NCI-H446 treated with DMSO at 0.1 percent for 48 hours (cell line): Measurements from ENCODE around the gene AGBL4.

ENCODE experiments used
- DNase-seq: peaks from one replicate; lab custom pipeline; 2025; lab: John Stamatoyannopoulos, UW

Gene AGBL4

DNA sequence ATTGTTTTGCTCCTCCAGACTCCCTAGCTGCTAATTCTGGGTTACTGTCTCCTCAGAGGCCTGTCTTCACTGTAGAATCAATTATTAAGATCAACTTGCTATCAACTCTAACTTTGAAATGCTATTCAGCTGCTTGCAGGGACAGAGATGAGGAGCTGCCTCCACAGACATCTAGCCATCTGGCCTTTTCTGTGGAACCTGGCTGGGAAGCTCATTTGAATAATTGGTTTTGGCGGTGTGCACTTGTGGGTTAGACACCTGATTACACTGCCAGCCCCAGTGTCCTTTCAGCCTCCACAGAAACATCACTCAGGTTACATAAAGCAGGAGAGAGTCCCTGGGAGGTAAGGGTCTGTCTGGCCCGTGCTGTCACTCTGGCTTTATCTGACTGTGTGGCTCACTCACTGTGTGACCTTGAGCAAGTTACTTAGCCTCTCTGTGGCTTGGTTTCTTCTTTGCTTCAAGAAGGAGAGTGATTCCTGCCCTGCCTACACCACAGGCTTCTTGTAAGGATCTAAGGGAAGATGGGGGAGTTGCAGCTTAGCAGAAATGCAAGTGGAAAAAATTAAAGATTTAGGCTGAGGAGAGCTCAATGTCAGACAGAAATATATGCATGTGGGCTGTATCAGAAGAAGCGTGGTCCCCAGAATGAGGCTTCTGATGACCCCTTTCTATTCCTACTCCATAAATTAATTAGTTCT lies 1378.7 kb downstream of the AGBL4 start:
- DNase-seq = no peak

DNA sequence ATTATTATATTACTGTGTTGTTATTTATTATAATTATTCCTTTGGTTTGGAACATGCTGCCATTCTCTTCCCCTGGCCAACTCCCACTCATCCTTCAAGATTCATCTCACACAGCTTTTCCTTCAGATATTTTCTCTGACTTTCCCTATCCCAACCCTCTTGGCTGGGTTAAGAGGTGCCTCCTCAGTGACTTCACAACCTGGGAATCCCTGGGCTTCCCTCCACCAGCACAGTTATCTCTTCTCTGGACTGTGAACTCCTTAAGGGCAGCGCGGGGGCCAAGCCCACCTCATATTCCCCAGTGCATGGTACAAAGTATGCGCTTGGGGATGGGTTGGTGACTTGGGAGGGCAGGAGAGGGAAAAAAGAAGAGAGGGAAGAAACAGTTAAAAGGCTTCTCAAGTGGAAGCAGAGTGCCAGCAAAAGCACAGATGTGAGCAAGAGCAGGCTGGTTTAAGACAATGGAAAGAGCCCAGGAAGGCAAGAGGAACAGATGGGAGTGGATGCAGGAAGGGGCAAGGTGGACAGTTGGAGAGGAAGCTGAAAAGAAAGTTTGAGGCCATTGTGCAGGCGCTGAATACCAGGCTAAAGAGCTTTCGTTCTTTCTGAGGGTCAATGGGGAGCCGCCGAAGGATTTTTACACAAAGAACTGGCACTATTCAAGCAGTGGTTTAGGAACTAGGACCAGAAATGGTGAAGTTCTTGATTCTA lies 1379.4 kb downstream of the AGBL4 start:
- DNase-seq = no peak

GRCh38 chr1:48643193-48643592 lies 1380.6 kb downstream of the AGBL4 start:
- DNase-seq = no peak

DNA sequence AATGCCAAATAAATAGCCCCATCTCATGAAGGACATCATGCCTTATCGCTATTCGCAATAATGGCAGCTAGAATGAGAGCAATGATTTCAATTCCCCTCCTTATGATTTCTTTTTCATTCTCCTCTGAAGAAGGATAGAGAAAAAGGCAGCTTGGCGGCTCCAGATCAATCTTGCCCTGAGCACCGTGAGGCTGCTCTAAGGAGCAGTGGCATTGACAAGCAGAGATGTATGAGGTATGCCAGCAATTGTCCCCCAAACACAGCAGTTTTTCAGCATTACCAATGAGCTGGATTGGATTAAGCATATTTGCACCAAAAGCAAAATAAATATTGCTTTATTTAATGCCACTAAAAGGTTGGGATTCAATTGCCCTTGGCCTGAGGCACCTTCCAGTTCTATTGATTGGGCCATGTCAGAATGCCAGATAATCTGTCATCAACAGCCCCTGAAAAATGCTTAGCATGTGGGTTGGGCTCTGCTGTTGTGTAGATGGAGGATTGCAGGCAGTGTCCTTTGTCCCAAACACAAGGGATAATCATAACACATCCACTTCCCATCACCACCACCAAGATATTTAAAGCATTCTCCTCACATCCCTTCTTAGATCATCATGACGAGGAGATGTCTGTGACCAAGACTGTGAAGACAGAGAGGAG lies 1382.8 kb downstream of the AGBL4 start:
- no peak for DNase-seq

DNA sequence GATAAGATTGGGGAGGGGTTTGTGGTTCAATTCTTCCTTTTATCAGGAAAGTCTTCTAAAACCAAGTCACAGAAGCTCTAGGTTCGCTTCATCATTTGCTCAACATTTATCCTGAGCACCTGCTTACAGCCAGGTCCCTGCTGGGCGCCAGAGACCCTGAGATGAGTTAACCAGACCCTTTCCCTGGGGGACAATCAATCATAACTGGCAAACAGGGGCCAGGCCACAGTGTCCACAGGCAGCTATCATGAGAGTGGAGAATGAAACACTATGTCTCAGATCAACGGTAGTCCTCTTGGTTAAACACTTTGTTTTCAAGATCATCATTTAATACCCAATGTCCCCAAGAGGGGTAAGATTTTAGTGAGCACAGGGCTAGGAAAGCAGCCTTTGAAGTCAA lies 1393.9 kb downstream of the AGBL4 start:
- no peak for DNase-seq

- DNase-seq = no peak
Observed at GRCh38 chr1:48627486-48627885, 1396.3 kb downstream of the AGBL4 start.

DNA sequence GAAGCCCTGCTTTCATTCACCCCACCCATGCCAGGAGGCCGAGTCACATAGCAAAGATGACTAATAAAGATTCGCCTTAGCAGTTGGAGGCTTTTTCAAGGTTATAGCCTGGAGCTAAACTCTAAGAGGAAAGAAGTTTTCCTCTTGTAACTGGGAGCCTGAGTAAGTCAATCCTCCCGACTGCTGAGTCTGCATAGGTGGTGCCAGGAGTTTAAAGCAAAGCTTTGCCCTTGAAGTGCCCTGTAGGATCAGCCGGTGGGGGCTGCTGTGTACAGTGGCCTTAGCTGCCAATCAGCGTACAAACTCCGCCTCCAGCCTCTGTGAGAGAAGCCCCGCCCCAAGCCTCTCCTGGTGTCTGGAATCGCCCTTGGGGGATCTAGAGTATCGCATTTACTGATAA lies 1404.2 kb downstream of the AGBL4 start:
- no peak for DNase-seq

GRCh38 chr1:48617252-48617651 lies 1406.5 kb downstream of the AGBL4 start:
- no peak for DNase-seq

DNA sequence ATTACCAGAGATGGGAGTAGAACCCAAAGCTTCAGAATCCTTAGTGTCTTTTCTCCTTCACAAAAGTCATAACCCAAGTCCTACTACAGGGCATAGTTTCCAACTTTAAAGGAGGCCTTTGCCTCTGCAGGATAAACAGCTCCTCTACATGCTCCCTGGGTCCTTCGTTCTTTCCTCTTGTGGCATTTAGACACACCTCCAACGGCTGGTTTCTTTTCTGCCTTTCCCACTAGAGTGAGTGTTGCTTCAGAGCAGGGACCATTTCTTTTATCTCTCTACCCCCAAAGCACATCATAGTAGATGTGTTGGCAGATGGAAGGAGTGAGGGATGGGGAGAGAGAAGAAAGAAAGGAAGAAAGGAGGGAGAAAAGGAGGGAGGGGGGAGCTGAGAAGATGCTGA lies 1407.0 kb downstream of the AGBL4 start:
- no peak for DNase-seq

DNA sequence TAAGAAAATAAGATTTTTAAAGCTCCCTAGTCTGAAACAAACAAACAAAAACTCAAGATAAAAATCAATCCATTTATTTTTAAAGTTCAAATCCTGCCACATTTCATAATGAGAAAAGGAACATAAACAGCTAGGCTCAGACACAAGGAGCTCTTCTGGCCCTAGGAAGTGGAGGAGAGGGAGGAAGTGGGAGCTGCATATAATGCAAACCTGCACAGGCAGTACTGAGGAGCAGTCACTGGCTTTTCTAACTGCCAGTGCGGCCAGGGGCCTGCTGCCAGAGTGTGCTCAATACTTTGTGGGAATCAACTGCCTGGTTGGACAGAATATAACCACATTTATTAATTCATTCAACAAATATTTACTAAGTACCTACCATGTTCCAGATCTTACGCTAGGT lies 1411.9 kb downstream of the AGBL4 start:
- no peak for DNase-seq

GRCh38 chr1:48610628-48611542 lies 1412.9 kb downstream of the AGBL4 start:
- DNase-seq = no peak

GRCh38 chr1:48608882-48609281 lies 1414.9 kb downstream of the AGBL4 start:
- DNase-seq = no peak

DNA sequence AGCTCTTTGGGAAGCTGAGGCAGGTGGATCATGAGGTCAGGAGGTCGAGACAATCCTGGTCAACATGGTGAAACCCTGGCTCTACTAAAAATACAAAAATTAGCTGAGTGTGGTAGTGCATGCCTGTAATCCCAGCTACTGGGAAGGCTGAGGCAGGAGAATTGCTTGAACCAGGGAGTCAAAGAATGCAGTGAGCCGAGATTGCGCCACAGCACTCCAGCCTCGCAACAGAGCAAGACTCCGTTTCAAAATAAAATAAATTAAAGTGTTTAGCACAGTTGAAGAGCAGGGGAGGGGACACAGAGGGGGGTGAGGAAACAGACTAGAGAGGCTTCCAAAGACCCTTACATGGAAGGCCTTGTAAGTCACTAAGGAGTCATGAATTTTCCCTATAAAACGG lies 1420.5 kb downstream of the AGBL4 start:
- no peak for DNase-seq

- no peak for DNase-seq
Observed at GRCh38 chr1:48602349-48602748, 1421.4 kb downstream of the AGBL4 start.

GRCh38 chr1:48600182-48600581 lies 1423.6 kb downstream of the AGBL4 start:
- no peak for DNase-seq

DNA sequence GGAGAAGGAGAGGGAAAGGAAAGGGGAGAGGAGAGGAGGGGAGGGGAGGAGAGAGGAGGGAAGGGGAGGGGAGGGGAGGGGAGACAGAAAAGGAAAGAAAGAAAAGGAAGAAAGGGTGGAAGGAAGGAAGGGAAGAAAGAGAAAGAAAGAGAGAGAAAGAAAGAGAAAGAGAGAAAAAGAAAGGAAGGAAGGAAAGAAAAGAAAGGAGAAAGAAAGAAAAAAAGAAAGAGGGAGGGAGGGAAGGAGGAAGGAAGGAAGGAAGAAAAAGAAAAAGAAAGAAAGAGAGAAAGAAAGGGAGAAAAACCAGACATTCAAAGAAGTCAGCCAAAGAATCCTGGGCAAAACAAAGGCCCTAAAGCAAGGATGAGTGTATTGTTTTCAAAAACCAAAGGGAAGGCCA lies 1426.1 kb downstream of the AGBL4 start:
- no peak for DNase-seq

DNA sequence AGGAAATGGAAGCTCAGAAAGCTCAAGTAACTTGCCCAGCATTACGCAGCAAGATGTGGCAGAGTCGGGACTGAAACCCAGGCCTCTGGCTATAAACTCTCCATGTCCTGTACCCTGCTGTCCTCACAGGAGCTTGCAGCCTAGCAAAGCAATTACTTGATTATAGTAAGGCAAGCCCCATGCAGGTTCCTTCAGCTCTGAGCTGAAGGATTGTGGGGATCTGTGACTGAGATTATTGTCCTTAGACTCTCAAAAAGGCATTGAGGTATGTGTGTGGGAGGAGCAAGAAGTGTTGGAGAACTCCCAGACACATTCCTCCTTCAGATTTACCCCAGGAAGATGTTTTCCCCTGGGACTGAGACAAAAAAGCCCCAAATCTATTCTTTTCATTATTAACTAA lies 1427.7 kb downstream of the AGBL4 start:
- DNase-seq = no peak

DNA sequence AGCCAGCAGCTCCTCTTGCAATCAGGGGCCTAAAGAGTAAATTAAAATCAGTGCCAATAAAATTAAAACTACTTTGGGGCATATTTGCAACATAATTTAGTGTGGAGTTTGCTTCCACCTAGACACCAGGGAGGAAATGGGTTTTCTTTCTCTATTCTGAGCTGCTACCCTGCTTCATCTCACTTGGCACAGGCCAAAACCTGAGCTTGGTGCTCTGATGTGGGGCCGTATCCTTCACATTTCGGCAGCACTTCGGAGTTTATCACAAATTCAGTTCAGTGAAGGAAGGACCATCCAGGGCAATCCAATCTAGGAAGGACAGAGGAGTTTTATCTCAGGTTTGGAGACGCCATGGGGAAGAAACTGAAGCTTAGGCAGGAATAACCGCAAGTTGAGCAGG lies 1428.1 kb downstream of the AGBL4 start:
- DNase-seq = no peak

- no peak for DNase-seq
Observed at GRCh38 chr1:48592330-48592729, 1431.4 kb downstream of the AGBL4 start.

DNA sequence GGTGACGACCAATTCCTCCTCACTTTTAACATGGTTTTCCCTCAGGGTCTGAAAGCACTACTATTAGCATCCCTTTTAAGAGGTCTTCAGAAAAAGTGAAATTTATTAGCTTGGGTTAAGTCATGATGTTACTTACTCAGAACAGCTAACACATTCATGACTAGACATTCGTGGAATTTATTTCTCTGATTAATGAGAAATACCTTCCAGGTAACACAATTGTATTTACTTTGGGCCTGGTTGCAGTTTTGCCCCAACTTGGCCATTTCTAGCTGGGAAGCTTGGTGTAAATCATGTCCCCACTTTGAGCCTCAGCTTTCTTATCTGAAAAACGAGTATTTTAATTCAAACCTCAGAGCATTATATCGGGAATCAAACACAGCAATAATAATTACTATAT lies 1432.6 kb downstream of the AGBL4 start:
- no peak for DNase-seq

- no peak for DNase-seq
Observed at GRCh38 chr1:48588061-48588460, 1435.7 kb downstream of the AGBL4 start.

- no peak for DNase-seq
Observed at GRCh38 chr1:48582408-48582807, 1441.3 kb downstream of the AGBL4 start.
